Measurements from ENCODE around the gene RTTN.

DNA sequence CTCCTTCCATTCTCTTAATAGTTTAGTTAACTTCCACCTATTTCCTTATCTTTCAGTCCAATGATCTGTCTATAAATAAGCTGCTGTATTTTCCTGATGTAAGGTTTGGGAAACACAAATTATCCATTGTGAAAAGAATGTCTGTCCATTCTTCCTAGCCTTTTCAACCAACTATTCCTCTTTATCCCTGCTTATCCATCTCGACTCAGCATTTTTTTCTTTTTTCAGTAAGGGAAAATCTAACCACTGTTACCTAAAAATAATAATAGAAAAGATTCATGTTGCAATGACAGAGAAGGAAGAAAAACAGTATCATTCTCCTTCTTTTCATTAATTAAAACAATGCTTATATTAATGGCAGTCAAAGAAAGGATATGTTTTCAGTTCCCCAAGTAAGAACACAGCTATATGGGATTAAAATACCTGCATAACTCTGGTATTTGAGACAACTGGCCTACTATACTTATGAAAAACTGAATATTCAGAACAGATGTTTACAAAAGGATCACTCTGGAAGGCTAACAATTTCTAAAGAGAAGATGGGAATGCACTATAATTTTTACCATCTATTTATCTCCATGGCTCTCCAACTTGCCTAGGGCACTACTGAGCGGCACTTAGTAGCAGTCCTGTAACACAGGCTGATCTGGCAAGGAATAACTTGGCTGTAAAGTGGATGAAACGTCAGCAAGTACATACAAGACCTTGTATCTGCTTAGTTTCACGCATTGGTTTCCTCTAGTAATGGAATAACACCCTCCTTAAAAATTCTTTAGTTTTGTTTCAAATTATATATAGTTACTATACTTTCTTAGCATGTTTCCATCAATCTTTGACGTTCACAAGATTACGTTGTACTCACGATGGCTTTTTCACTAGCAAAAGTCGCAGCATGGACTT is 57.2 kb downstream of the RTTN start:
- TF ChIP-seq TAF1 (IDR thresholded peaks at IDR 0.05; ENCODE audit: borderline replicate concordance, insufficient read depth, low read length) (no peak), SIN3A (IDR thresholded peaks at IDR 0.05; ENCODE audit: borderline replicate concordance, insufficient read depth, low read length) (no peak), POLR2AphosphoS5 (IDR thresholded peaks at IDR 0.05; ENCODE audit: low read depth, low read length) (no peak), FOXP2 (optimal IDR thresholded peaks at IDR 0.05; ENCODE audit: borderline replicate concordance, extremely low read depth, extremely low read length, insufficient read depth) (no peak)
- TF ChIP-seq, protein P1, sequence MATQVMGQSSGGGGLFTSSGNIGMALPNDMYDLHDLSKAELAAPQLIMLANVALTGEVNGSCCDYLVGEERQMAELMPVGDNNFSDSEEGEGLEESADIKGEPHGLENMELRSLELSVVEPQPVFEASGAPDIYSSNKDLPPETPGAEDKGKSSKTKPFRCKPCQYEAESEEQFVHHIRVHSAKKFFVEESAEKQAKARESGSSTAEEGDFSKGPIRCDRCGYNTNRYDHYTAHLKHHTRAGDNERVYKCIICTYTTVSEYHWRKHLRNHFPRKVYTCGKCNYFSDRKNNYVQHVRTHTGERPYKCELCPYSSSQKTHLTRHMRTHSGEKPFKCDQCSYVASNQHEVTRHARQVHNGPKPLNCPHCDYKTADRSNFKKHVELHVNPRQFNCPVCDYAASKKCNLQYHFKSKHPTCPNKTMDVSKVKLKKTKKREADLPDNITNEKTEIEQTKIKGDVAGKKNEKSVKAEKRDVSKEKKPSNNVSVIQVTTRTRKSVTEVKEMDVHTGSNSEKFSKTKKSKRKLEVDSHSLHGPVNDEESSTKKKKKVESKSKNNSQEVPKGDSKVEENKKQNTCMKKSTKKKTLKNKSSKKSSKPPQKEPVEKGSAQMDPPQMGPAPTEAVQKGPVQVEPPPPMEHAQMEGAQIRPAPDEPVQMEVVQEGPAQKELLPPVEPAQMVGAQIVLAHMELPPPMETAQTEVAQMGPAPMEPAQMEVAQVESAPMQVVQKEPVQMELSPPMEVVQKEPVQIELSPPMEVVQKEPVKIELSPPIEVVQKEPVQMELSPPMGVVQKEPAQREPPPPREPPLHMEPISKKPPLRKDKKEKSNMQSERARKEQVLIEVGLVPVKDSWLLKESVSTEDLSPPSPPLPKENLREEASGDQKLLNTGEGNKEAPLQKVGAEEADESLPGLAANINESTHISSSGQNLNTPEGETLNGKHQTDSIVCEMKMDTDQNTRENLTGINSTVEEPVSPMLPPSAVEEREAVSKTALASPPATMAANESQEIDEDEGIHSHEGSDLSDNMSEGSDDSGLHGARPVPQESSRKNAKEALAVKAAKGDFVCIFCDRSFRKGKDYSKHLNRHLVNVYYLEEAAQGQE (IDR thresholded peaks at IDR 0.05; ENCODE audit: insufficient read depth in 1 of 2, low read depth in 2 of 2, low read length in 2 of 2): no peak

Measured in PFSK-1 (cell line).